ENCODE measurements around the gene SGK2. TPM values are rescaled to one million over a fixed set of nuclear protein-coding genes. Genes with fewer than 3 reads are reported as not detected.

Gene SGK2
- polyA plus RNA-seq, 1 of the 3 experiments (the other 2 are of a cell fraction), result 0.21 TPM

DNA sequence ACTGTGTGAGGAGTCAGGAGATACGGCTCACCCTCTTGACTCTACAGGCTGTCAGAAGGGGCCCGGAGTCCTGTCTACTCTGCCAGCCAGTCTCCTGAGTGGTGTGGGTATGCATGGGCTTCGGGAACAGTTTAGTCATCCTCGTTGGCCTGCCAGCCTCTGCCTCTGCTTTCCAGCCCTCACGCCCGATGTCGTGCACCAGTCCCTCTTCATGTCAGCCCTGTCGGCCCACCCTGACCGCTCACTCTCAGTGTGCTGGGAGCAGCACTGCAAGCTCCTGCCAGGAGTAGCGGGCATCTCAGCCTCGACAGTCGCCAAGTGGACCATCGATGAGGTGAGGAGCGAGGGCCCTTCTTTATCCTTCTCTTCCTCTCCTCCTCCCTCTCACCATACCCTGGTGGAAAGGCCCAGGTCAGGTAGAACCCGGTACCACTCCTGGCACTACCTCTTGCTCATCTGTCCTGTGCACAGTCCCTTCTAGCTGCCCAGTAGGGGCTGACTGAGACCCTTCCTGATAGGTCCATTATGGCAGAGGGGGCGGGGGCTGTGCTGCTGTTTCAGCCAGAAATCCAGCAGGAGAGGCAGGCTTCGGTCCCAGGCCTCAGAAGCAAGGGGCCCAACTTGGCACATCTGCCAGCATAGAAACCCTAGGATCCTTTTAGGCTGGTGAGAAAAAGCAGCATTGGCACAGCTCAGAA is 18.7 kb upstream of the SGK2 start:
- H3K9me3 ChIP-seq, result no peaks in the 10 kb centered on the region
- no peak overlapping the region for H3K27ac ChIP-seq (ENCODE audit: low read depth in 2 of 2, low read length in 1 of 2)
- H3K4me3 ChIP-seq (ENCODE audit: low read depth in 2 of 2, low read length in 1 of 2), result no peak overlapping the region
- ChIA-PET CTCF (interaction anchor here (1.5 to 2.8 kb wide), 5 partner anchors 12 to 551 kb away, joined by 3 to 54 read pairs (median 9); no protein-coding TSS in a partner anchor), POLR2A (no interaction called here)
- WGBS (ENCODE audit: low lambda C conversion rate), result 90% methylated on average over 13 of the region's 17 CpGs
- DNase-seq, result no peak
- peaks cover 4% of the 10 kb centered on the region for H3F3A ChIP-seq (replicated peaks; ENCODE audit: insufficient read depth)
- no peaks in the 10 kb centered on the region for H3K79me2 ChIP-seq (ENCODE audit: insufficient read depth)
- no peak overlapping the region for H3K9ac ChIP-seq
- H3K27me3 ChIP-seq (ENCODE audit: insufficient read depth), result no peaks in the 10 kb centered on the region
- no peaks in the 10 kb centered on the region; a peak in 1 of 4 replicates for H3K4me1 ChIP-seq (ENCODE audit: control insufficient read depth in 1 of 2, insufficient read depth in 2 of 2, low read depth in 1 of 2, low read length in 1 of 2)
- no peaks in the 10 kb centered on the region for H3K9me2 ChIP-seq
- H3K36me3 ChIP-seq (replicated peaks in 1 of 2; ENCODE audit: control insufficient read depth in 1 of 2, insufficient read depth in 2 of 2, low read length in 1 of 2), result peaks cover 0 to 4% of the 10 kb centered on the region in 2 experiments
- no peak overlapping the region for H3K4me2 ChIP-seq
- no peak overlapping the region for H2AFZ ChIP-seq (ENCODE audit: low read depth)
- no peak for TF ChIP-seq JUND (IDR thresholded peaks at IDR 0.05)
- TF ChIP-seq MEF2A (IDR thresholded peaks at IDR 0.05; ENCODE audit: borderline replicate concordance, low read depth), result no peak
- no peak for TF ChIP-seq RAD21 (IDR thresholded peaks at IDR 0.05; ENCODE audit: low read length)
- no peak for TF ChIP-seq FOXJ3 (CRISPR knock-in tag; IDR thresholded peaks at IDR 0.05)
- no peak for TF ChIP-seq MAX (IDR thresholded peaks at IDR 0.05; ENCODE audit: low read depth)
- no peak for TF ChIP-seq USF1 (IDR thresholded peaks at IDR 0.05; ENCODE audit: borderline replicate concordance, low read depth)
- TF ChIP-seq TAF1 (IDR thresholded peaks at IDR 0.05; ENCODE audit: borderline replicate concordance, low read depth, low read length), result no peak
- no peak for TF ChIP-seq RXRA (IDR thresholded peaks at IDR 0.05; ENCODE audit: borderline replicate concordance, low read depth)
- TF ChIP-seq GATA2 (CRISPR knock-in tag; IDR thresholded peaks at IDR 0.05), result no peak
- no peak for TF ChIP-seq FOXM1 (IDR thresholded peaks at IDR 0.05; ENCODE audit: low read depth)
- TF ChIP-seq MXI1 (IDR thresholded peaks at IDR 0.05; ENCODE audit: low read depth, low read length), result no peak
- no peaks in the 10 kb centered on the region for H4K20me1 ChIP-seq (ENCODE audit: insufficient read depth)

DNA sequence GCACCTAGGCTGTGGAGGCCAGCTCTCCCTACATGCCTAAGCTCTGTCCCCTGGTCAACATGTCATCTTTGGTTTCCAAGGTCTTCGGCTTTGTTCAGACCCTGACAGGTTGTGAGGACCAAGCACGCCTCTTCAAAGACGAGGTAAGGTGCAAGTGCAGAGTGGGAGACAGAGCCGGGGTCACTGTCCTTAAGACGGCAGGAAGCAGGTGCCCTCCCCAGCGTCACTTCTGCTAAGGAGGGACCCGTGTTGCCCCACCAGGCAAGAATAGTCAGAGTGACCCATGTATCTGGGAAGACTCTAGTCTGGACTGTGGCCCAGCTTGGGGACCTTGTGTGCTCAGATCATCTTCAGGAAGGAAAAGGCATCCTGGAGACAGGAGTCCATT is 18.2 kb upstream of the SGK2 start:
- POLR2A ChIA-PET, result no interaction called here
- no peaks in the 10 kb centered on the region for H3K9me2 ChIP-seq
- no peaks in the 10 kb centered on the region for H4K20me1 ChIP-seq (ENCODE audit: insufficient read depth)
- no peak for TF ChIP-seq NRF1 (IDR thresholded peaks at IDR 0.05; ENCODE audit: low read depth, low read length)
- TF ChIP-seq, protein P1, sequence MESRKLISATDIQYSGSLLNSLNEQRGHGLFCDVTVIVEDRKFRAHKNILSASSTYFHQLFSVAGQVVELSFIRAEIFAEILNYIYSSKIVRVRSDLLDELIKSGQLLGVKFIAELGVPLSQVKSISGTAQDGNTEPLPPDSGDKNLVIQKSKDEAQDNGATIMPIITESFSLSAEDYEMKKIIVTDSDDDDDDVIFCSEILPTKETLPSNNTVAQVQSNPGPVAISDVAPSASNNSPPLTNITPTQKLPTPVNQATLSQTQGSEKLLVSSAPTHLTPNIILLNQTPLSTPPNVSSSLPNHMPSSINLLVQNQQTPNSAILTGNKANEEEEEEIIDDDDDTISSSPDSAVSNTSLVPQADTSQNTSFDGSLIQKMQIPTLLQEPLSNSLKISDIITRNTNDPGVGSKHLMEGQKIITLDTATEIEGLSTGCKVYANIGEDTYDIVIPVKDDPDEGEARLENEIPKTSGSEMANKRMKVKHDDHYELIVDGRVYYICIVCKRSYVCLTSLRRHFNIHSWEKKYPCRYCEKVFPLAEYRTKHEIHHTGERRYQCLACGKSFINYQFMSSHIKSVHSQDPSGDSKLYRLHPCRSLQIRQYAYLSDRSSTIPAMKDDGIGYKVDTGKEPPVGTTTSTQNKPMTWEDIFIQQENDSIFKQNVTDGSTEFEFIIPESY (IDR thresholded peaks at IDR 0.05; ENCODE audit: borderline replicate concordance, low read depth), result no peak
- TF ChIP-seq TEAD4 (IDR thresholded peaks at IDR 0.05; ENCODE audit: borderline replicate concordance, insufficient read depth), result no peak
- no peak for TF ChIP-seq GABPA (IDR thresholded peaks at IDR 0.05; ENCODE audit: low read depth)
- TF ChIP-seq EZH2phosphoT487 (IDR thresholded peaks at IDR 0.05; ENCODE audit: borderline replicate concordance, low read depth), result no peak
- no peak for TF ChIP-seq ELF1 (IDR thresholded peaks at IDR 0.05)
- no peak for TF ChIP-seq MXI1 (IDR thresholded peaks at IDR 0.05; ENCODE audit: low read depth, low read length)
- no peaks in the 10 kb centered on the region for H3K79me2 ChIP-seq (ENCODE audit: insufficient read depth)
- H3K4me1 ChIP-seq (ENCODE audit: control insufficient read depth in 1 of 2, insufficient read depth in 2 of 2, low read depth in 1 of 2, low read length in 1 of 2), result no peaks in the 10 kb centered on the region; a peak in 1 of 4 replicates
- H3K9me3 ChIP-seq, result no peaks in the 10 kb centered on the region
- DNase-seq, result no peak
- no peak overlapping the region for H3K27ac ChIP-seq (ENCODE audit: low read depth in 2 of 2, low read length in 1 of 2)
- H3F3A ChIP-seq (replicated peaks; ENCODE audit: insufficient read depth), result peaks cover 4% of the 10 kb centered on the region
- 88% methylated on average over 6 of the region's 7 CpGs for WGBS (ENCODE audit: low lambda C conversion rate)
- H2AFZ ChIP-seq (ENCODE audit: low read depth), result no peak overlapping the region
- no peak overlapping the region for H3K4me3 ChIP-seq (ENCODE audit: low read depth in 2 of 2, low read length in 1 of 2)
- H3K9ac ChIP-seq, result no peak overlapping the region
- peaks cover 0 to 4% of the 10 kb centered on the region in 2 experiments for H3K36me3 ChIP-seq (replicated peaks in 1 of 2; ENCODE audit: control insufficient read depth in 1 of 2, insufficient read depth in 2 of 2, low read length in 1 of 2)
- no peak overlapping the region for H3K4me2 ChIP-seq
- H3K27me3 ChIP-seq (ENCODE audit: insufficient read depth), result no peaks in the 10 kb centered on the region
- CTCF ChIA-PET, result interaction anchor here (1.5 to 2.0 kb wide), 2 partner anchors 26 to 152 kb away, joined by 3 to 5 read pairs; no protein-coding TSS in a partner anchor
